HuH-7 (cell line): ENCODE measurements around the gene ADARB2.
"Not testable (repeated sequence)": the region's sequence is repeated elsewhere in the genome, so short reads cannot be mapped to it uniquely, and the experiment has no call there.

ENCODE experiments used
- DNase-seq: peaks from one replicate; pipeline ENCODE4 v3.0.0; 2011; ENCODE audit warnings: low spot score

Gene ADARB2

DNA sequence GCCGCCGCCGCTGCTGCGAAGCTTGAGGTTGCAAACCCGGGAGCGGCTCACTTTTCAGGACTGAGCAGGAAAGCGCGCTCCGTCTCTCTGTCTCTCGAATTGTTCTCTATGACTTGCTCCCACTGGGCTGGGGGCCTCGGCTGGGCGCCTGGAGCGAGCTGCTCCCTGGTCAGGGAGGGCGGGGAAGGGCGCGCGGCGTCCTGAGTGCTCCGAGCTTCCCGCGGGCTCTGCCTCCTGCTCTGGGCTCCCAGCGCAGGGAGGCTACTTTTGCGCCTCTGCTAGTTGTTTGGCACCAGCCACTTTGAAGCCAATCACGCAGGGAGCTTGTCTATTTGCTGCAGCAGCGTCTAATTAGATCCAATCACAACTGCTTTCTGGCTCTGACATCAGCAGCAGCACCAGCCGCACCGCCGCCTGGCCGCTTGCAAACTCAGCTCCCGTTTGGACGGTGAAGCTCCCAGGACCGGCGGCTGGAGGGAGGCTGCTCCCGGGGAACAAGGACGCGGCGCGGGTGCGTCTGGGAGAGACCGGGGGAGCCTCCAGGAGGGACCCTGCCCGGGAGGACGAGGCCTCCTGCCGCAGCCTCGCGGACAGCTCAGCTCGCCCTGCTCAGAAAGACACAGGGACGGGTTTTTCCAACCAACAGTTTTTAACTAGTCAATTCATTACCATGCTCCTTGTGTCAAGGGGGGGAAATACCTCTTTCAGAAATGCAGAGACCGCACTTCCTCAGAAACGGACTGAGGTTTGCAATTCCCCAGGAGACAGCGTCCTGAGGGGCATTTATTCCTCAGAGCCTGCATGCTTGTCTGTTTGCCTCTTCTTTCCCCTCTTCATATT lies at the start of gene ADARB2:
ADARB2 (minus strand) TSS at position 304 of the 840 bp plus-strand sequence.
- DNase-seq, result no peak

DNA sequence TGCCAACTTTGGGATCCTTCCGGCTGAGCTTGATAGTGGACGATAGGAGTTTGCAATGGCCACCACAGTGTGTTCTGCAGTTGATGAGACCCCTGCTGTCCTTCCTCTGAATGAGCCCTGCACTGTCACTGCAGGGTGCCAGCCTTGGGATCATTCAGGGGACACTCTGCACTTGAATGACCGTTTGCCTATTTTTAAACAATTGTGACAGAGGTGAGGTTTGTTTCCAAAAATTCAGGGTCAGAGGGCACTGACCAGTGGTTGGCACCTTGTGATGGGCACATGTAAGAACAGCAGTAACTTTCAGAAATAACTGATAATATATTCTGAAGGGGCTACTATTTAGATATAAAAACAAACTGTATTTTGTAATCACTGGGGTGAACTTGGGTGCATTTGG lies 48.5 kb upstream of the ADARB2 start:
- DNase-seq, result no peak

DNA sequence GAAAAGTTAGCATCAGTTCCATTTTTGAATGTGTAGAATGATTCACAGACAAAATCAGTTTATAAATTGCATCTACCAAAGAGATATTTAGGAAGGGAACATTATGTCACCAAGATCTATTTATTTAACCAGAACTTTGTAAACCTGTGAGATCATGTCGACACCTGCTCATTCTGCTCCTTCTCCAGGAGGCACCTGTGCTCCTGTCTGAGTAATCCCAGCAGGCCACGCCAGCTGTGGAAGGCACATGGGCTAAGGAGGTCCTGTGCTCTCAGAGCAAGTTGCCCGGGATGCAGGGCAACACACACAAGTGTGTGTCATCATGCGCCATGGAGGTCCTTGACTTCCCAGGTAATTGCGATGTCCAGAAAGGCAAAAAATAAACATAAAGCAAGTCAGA lies 45.5 kb upstream of the ADARB2 start:
- no peak for DNase-seq

DNA sequence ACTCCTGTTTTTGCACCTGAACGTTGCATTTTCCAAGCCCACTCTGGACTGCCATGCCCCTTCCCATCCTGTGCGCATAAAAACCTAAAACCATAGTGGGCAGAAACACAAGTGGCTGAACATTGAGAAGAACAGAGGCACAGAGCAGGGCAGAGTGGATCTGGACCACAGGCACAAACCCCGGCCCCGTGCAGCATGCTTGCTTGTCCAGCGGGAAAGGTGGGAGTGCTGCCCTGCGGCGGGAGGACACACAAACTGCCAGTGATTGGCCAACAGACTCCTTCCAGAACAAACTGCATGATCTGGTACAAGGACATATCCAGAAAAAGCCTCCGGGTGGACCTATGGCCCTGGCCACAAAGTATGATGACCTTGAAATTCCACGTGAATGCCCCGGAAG lies 42.5 kb upstream of the ADARB2 start:
- no peak for DNase-seq

DNA sequence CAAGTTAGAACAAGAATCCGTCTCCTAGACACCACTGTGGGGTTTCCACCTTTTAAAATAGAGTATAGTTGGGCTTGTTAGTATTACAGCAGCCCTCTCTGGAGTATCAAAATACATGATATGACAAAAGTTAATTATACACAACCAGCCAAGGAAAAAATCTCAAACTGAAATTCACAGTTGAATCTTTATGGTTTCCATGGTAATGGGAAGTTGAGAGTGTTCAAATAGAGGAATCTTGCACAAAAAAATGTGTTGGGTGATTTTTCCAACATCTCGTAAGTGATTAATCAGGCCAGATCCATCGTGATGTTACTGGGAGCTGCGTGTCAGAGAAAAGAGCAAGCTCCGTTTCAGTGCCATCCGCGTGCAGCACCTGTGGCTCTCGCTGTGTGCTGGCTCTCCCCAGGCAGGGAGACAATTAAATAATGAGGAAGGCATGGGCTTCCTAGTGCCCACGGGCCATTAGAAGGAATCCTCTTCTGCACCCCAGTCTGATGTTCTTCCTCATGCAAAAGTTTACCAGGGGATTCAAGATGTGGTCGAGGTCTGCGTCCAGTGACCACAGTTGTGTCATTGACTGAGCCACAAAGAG lies 41.1 kb upstream of the ADARB2 start:
- DNase-seq, result no peak

DNA sequence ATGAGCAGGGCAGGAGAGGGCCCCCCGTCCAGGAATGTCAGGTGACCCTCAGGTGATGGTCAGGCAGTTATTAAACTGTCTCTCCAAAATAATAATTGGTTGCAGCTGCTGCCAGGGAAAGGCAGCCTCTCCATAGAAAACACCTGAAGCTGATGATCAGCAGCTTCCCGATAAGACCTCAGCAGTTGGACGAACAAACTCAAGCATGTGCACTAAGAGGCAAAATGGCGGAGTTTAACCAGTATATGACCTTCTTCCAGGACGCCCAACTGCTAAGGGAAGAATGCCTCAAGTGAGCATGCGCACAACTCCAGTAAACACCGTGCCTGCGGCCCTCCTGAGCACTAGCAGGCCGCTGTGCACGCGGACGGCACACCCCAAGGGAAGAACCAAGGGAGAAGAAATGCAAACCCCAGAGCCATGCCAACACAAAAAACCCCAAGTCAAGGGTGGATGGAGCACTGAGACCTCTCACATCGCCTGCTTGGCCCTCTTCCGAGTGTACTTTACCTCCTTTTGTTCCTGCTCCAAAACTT lies 38.9 kb upstream of the ADARB2 start:
- no peak for DNase-seq

DNA sequence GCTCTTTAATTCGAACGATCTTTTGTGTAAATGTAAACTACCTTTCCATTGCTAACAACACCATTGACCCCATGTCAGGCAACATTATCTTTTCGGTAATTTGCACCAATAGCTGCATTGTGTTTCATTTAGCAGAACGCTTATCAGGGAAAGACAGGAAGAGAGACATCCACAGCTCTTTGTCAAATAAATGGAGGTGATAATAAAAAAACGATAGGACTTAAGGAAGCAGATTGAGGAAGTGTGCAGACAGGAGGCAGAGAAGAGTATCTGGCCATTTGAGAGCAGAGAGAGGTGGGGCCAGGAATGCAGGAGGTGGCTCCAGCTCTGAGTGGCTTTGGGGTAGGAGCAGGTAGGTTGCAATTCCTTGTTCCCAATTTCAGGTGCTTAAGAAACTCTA lies 37.5 kb upstream of the ADARB2 start:
- DNase-seq, result no peak

DNA sequence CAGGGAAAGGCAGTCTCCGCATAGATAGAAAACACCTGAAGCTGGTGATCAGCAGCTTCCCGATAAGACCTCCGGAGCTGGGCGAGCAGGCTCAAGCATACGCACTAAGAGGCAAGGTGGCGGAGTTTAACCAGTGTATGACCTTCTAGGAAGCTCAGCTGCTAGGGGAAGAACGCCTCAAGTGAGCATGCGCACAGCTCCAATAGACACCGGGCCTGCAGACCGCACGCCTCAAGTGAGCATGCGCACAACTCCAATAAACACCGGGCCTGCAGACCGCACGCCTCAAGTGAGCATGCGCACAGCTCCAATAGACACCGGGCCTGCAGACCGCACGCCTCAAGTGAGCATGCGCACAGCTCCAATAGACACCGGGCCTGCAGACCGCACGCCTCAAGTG lies 35.9 kb upstream of the ADARB2 start:
- DNase-seq, result not testable (repeated sequence)

DNA sequence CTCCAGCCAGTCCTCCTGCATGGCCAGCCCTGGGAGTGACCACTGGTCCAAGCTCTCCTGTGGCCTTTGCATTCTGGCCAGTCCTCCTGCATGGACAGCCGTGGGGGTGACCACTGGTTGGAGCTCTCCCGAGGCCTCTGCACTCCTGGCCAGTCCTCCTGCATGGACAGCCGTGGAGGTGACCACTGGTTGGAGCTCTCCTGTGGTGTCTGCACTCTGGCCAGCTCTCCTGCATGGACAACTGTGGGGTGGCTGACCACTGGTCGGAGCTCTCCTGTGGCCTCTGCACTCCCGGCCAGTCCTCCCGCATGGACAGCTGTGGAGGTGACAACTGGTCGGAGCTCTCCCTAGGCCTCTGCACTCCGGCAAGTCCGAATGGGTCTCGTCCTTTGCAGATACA lies 28.7 kb upstream of the ADARB2 start:
- no peak for DNase-seq

DNA sequence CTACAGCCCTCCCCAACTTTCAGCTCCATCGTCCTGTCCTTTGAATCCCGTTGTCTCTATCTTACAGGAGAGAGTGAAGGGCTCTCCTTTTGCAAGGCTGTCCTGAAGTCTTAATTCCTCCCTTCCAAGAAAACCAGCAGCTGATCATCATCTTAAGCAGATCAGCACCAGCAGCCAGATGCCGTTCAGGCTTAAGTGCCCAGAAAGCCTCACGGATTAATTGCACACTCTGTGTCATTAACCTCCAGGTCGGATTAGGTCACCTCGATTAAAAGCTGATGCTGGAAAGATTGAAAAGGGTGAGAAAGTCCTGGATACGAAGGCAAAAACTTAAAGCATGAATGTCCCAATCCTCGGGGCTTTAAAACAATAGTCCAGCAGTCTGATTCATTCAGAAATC lies 24.8 kb upstream of the ADARB2 start:
- no peak for DNase-seq

DNA sequence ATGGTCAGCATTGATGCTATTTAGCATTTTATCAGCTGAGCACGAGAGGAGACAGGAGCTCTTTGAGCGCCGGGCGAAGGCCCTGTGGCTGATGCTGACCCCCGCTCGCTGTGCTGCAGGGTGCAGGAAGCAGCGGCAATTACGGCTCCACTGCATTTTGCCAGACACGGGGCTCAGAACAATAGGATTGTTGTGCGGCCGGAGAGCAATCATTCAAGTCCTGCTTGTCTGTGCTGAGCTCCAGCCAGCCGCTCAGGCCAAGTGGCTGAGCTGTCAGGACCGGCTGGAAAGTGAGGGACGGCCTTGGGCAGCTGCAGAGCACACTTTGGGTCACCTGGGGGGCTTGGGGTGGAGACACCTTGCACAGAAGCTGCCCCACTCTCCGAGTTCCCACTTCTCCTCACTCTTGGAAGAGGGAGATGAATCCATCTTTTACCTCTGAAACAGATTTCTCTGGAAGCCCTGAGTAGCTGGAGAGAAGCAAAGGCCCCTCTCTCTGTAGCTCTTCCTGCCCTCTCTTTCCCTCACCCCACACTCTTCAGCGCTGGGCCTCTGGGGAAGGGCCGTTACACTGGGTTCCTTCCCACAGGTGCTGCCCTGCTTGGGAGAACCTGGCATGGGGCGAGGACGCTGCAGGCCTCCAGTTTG lies 17.3 kb upstream of the ADARB2 start:
- no peak for DNase-seq

DNA sequence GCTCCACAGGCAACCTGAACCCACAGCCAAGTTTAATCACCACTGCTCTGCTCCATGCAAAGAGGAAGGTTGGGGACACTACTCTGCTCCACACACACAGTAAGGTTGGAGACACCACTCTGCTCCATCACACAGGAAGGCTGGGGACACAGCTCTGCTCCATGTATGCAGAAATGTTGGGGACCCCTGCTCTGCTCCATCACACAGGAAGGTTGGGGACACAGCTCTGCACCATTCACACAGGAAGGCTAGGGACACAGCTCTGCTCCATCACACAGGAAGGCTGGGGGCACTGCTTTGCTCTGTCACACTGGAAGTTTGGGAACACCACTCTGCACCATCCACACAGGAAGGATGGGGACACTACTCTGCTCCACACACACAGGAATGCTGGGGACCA lies 14.8 kb upstream of the ADARB2 start:
- DNase-seq, result no peak

DNA sequence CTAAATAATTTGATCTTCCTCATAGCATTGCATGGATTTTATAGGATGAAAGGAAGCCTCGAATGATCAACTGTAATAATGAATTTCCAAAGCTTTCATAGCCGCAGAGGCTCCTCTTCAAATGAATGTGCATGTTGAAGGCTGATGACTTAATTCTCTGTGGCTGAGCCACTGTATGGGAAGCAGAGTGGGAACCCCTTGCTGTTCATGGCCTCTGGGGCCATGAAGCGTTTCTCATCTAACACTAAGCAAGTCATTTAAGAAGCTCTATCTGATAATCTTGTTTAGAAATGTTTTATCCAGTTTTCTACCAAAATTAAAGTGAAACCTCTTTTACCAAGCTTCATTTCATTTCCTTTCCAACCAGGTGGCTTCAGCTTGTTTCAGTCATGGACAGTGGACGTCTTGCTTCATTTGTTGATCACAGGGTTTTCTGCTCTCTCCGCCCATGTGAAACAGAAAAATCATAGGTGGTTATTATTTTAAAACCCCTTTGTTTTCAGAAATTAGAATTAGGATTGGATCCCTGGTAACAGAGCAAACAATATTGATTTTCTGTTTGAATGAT lies 10.3 kb upstream of the ADARB2 start:
- no peak for DNase-seq

DNA sequence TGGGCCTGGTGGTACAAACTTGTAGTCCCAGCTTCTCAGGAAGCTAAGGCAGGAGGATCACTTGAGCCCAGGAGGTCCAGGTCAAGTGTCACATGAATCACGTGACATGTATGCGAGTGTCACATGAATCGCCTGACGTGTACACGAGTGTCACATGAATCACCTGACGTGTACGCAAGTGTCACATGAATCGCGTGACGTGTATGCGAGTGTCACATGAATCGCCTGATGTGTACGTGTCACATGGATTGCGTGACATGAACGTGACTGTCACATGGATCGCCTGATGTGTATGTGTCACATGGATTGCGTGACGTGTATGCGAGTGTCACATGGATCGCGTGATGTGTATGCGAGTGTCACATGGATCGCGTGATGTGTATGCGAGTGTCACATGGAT lies 9.5 kb upstream of the ADARB2 start:
- no peak for DNase-seq

DNA sequence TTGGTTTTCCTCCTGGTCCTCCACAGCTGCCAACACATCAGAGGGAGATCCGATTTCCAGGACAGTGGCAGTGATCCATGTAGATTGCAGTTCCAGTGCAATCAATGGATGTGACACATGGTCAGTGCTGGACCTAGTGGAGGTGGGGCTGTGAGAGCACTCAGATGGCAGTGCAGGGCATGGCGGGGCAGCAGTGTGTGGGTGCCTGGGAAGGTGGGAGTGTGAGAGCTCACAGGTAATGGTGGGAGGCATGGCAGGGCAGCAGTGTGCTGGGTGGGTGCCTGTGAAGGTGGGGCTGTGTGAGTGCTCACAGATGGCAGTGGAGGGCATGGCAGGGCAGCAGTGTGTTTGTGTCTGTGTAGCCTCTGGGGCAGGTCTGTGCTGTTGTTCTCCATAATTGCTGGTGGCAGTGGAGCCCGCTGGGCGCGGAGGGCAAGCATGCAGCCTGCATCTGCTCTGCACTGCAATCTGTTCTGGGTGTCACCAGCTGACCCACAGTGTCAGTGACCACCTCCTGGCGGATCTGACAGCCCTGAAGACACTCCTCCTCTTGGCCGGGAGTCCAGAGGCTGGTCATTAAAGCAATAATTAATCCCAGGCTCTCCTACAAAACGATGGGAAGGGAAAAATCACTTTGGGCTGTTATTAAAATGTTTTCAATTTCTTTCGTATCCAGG lies 8.6 kb upstream of the ADARB2 start:
- DNase-seq, result no peak

DNA sequence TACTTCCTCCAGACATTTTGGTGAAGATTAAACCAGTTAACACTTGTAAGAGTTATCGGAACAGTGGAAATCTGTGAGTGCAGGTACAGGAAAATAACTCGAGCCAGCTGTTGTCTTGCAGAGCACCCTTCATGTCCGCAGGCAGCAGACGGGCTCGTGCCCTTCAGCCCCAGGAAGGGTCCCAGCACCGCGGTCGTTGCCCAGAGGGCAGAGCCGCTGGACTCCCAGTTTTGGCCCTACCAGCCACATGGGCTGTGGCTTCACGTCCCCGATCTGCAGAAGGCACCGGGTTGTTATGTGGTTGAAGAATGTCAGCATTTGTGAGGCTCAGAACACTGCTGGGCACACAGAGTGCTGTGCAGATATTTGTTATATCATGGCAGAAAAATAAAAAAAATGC lies 7.2 kb upstream of the ADARB2 start:
- DNase-seq, result no peak

DNA sequence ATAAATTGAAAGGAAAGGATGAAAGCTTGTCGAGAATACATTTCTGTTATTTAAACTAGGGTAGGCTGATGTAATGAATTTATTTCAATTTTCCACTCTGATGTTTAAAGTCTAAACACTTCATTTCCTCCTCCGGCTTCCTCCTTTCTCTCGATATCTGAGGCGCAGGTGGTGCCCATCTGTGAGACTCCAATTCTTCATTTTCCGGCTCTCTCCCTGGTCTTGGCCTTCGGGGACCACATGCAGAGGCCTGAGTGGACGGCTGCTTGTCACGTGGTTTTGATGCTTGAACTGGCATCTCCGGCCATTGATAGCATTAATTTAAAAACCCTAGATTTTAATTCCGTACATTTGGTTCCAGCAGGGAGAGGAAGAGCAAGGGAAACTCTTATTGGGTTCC lies 5.8 kb upstream of the ADARB2 start:
- DNase-seq, result no peak

DNA sequence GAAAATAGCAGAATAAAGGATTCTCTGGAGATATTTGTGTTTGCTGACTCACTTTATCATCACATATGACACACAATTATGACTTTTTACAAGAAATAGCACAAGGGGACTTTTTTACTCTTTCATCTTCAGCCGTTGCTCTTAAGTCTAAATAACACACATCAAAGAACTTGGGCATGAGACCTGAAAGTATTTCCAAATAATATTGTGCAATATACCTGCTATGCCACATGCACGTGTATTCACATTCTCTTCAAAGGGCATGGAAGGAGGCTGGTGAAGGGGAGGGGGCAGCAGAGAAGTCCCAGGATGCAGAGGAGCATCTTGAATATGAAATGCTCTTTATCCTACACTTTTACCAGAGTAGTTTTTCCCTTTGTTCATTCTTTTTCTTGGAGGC lies 4.1 kb upstream of the ADARB2 start:
- no peak for DNase-seq

DNA sequence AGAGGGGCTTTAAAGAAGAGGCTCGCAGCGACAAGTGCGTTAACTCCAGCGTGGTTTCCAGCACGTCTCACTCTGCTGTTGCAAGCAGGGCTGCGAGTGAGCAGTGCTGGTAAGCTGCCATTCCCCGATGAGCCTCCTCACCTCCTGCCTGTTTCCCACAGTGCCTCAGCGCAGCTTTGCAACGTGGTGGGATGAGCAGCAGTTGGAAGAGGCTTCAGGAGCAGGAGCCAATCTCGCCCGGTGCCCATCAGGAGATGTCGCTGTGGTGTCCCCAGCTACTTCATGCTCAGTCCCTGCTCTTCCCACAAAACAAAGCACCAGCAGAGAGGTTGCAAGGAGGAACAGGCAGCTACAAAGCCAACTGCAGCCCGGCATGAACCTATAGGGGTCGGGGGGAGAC lies 2.4 kb upstream of the ADARB2 start:
- DNase-seq, result no peak

DNA sequence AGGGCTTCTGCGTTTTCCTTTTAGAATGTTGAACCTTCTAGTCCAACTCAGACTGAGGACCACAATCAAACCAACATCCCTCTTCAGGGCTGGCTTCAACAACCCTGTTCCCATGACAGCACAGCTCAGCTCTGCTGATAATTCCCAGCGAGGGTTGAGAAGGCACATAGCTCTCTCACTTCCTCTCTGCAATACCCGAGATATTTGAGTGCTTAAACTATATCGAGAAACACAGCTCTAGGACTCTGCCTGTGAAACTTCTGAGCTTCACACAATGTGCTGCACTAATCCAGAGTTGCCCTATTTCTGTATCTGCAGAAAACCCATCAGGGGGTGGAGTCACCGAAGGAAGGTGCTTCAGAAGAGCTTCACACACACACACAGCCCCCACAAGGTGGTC lies 1.6 kb upstream of the ADARB2 start:
- no peak for DNase-seq

DNA sequence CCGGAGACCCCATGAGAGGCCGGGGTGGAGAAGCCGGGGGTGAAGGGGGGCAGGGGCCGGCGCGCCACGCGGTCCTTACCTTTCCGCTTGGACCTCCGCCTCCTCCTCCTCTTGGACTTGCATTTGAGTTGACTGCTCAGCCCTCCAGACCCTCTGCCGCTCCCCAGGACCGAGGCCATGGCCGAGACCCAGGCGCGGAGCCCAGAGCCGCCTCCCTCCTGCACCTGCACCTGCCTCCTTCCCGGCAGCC lies 428 bp downstream of the ADARB2 start:
- no peak for DNase-seq

DNA sequence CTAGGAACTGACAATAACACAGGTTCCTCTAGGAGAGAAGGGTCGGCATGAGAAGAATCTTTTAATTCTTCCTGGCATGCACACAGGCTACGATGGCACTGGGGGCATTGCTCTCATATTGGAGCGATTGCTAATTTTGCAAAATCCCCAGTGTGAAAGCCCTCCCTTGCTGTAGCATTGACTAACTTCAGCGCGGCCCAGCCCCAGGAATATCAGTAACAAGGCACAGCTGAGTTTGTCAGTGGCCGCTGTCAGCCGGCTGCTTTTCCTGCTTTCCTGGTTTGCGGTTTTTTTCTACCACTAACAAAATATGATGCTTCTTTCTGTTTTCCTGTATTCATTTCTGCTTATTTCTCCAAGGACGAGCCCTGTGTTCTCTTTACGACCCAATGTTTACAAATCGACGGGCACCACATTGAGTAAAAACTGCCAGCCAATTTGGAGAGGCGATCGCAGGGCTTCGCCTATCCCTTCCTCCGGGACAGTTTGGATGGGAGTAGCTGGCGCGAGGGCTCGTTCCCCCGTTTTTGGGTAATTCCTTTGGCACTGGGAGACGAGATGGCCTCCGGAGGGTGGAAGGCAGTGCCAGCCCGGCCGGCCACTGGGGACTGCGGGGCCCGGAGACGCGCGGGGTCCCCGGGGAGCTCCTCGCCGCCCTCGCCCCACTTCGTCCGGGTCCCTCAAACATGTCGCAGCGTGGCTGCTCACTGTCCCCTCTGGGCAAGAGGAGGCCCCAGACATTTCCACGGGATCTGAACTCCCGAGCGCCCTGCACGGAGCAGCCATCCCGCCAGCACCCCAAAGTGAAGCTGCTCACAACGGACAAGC lies 967 bp downstream of the ADARB2 start:
- no peak for DNase-seq
